Ammon's horn (tissue), 1 donor: ENCODE results near the gene NPC1.
"Not testable (repeated sequence)": the region's sequence is repeated elsewhere in the genome, so short reads cannot be mapped to it uniquely, and the experiment has no call there.

Experiments
- DNase-seq: peaks from one replicate; pipeline ENCODE4 v3.0.0-alpha.2; 2016; ENCODE audit warnings: low spot score

NPC1 gene

GRCh38 chr18:23586249-23587196 is at the start of gene NPC1:
TSS of gene NPC1 (minus strand) at chr18:23586506. CDS start at chr18:23586343, 163 bp downstream.
- peak; percentile 96 for DNase-seq

GRCh38 chr18:23636071-23636399 is 49.7 kb upstream of the NPC1 start:
- DNase-seq = no peak

DNA sequence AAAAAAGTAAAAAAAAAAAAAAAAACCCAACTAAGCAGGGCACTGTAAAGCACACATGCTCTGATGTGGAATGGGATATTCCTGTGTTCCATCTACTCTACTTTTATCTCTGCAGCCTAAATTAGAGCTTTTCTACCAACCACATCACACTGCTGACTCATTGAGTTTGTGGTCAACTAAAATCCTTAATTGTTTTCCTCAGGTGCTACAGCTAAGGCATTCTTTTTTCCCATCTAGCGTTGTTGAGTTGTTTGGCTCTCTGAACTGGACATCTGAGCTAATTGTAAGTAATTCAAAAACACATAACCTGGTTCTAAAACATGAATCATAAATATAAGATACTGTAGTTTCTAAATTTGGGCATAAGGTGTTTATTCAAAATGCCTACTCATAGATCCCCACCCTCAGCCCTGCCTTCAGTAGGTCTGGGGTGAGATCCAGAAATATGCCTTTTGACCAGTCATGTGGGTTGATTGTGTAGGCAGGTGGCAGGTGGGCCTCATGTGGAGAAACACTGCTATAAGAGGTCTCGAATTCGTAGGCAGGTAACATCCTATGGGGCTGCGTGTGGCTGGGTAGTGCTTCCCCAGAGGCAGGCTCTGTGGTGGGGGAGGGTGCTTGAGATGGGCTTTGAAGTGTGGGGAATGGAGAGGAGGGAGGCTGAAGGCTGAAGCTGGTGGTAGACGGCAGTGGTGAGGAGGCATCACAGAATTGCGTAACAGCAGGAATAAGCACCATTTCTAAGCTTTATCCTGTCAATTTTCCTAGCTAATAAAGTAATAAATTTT is 49.2 kb upstream of the NPC1 start:
- no peak for DNase-seq

- no peak for DNase-seq
These were observed 48.4 kb upstream of the NPC1 start for GRCh38 chr18:23634692-23635091.

DNA sequence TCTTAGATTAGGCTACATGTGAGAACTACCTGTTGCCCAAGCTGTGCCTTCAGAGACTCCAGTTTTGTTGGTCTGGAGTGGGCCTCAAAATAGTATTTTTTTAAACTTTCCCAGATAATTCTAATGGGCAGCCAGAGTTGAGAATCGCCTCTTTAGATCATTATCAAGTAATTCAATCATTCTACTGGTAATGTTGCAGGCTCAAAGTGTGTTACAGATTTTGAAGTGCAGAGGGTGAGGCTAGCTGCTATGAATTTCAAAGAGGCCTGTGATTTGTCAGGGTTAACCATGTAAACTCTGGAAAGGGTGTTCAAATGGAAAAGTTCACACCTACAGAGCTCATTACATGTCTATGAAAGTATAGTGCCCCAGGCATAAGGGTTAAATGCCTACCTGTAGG is 46.3 kb upstream of the NPC1 start:
- no peak for DNase-seq

DNA sequence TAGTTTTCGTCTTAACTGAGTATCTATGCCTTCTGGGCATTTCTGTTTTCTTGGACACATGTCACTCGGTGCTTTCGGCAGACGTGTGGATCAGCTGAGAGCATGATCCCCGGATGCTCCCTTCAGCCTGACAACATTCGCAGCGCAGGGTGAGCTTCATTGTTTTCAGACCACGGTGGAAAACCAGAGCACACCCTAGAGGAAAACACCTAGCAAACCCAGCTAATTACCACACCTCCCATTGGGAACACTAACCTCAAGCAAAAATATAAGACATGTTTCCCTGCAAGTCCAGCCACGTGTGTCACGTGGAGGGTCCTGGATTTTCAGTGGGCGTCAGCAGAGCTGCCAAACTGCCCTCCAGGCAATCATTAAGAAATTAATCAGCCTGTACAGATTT is 45.4 kb upstream of the NPC1 start:
- no peak for DNase-seq

- no peak for DNase-seq
These were observed 45.0 kb upstream of the NPC1 start for GRCh38 chr18:23631312-23631711.

- DNase-seq = no peak
These were observed 43.2 kb upstream of the NPC1 start for GRCh38 chr18:23629444-23629946.

GRCh38 chr18:23627970-23628369 is 41.7 kb upstream of the NPC1 start:
- no peak for DNase-seq

- no peak for DNase-seq
These were observed 41.0 kb upstream of the NPC1 start for GRCh38 chr18:23627321-23627720.

GRCh38 chr18:23626451-23627279 is 40.4 kb upstream of the NPC1 start:
- DNase-seq = no peak

- DNase-seq = no peak
These were observed 36.7 kb upstream of the NPC1 start for GRCh38 chr18:23623040-23623439.

- DNase-seq = peak; percentile 16
These were observed 33.1 kb upstream of the NPC1 start for GRCh38 chr18:23619388-23619881.

- DNase-seq = peak; percentile 29
These were observed 32.6 kb upstream of the NPC1 start for GRCh38 chr18:23618862-23619387.

DNA sequence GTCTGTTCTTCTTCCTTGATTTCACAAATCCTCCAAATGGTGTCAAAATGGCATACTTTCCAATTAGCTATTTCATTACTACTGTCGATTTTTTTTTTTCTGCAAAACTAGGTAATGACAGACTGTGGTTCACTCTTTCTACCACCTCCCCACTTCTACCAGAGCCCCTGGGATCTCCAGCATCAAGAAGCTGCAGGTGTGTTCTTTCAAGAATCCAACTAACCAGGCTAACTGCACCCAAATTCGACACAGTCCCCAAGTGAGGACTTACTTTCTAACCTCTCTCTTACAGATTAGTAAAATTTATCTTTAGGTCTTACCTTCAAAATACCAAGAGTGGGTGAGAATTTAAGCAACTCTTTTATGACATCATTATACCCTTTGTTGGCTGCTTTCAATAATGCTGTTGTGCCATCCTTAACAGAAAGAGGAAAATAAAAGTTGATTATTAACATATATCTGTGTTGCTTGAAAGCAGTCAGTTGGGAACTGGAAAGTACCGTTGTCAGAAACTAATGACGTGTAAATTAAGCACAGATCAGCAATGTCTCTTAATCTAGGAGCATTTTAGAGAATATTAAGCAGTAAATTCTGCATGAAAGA is 31.2 kb upstream of the NPC1 start:
- no peak for DNase-seq

- DNase-seq = no peak
These were observed 30.0 kb upstream of the NPC1 start for GRCh38 chr18:23616258-23616657.

- DNase-seq = no peak
These were observed 28.6 kb upstream of the NPC1 start for GRCh38 chr18:23614891-23615290.

GRCh38 chr18:23614413-23614812 is 28.1 kb upstream of the NPC1 start:
- no peak for DNase-seq

DNA sequence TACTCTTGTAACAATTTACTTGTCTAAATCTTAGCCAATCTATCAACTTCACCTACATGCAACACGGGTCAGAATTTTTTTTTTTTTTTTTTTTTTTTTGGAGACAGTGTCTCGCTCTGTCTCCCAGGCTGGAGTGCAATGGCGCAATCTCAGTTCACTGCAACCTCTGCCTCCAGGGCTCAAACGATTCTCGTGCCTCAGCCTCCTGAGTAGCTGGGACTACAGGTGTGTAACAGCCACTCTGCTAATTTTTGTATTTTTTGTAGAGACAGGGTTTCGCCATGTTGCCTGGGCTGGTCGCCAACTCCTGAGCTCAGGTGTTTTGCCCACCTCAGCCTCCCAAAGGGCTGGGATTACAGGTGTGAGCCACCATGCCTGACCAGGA is 26.8 kb upstream of the NPC1 start:
- DNase-seq = not testable (repeated sequence)

GRCh38 chr18:23612434-23613090 is 26.3 kb upstream of the NPC1 start:
- DNase-seq = no peak
